A673 (cell line): Measurements from ENCODE around the gene FBXO21.

Experiments
- CTCF ChIP-seq: fragments of 300-800, 200-600 bp; sonication (generic); conservative IDR thresholded peaks from 2 replicates; pipeline ENCODE4 v1.5.1; 2017; ENCODE audit warnings: low read depth, mild to moderate bottlenecking, antibody characterized with exemption, low read length, moderate library complexity, mixed read lengths
- EZH2 ChIP-seq: fragments of 200-600 bp; sonication (generic); IDR thresholded peaks from 2 replicates; pipeline ENCODE4 v1.6.1; 2017; ENCODE audit warnings: borderline replicate concordance, low read depth, mild to moderate bottlenecking, mixed read lengths, antibody characterized with exemption, low read length; ENCODE audit not compliant: poor library complexity, severe bottlenecking

DNA sequence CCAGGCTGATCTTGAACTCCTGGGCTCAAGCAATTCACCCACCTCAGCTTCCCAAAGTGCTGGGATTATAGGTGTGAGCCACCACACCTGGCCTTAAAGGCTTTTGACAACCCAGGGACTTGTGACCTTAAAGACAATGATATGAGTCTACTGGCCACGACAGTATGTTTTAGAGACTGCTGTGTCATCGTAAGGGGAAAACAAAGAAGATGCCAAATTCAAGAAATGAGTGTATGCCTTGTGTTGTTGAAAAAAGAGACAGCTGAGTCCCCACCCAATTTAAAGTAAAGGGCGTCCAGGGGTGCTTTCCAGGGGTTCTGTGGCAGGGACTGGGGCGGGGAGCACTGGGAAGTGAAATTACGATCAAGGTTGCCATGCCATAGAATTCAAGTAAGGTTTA, 26.4 kb upstream of the FBXO21 start:
- TF ChIP-seq CTCF = no peak
- TF ChIP-seq EZH2 = no peak
